ENCODE results near the gene MED29. TPM values are rescaled to one million over a fixed set of nuclear protein-coding genes. Genes with fewer than 3 reads are reported as not detected.

The MED29 gene
- total RNA-seq, 1 experiment from 2014 or later, result 42.9 TPM

GRCh38 chr19:39419003-39419402 is 27.8 kb downstream of the MED29 start:
- no peaks in the 10 kb centered on the region for H3K27me3 Mint-ChIP-seq (ENCODE audit: low read depth)
- DNase-seq (ENCODE audit: low spot score), result no peak
- TF ChIP-seq ZNF219 (CRISPR knock-in tag; IDR thresholded peaks at IDR 0.05; ENCODE audit: borderline replicate concordance) (no peak), ZNF512 (CRISPR knock-in tag; IDR thresholded peaks at IDR 0.05; ENCODE audit: borderline replicate concordance) (no peak), ATF6 (CRISPR knock-in tag; IDR thresholded peaks at IDR 0.05) (no peak), FOXP4 (CRISPR knock-in tag; IDR thresholded peaks at IDR 0.05) (no peak), SMAD3 (CRISPR knock-in tag; IDR thresholded peaks at IDR 0.05; ENCODE audit: borderline replicate concordance) (no peak), IRF1 (CRISPR knock-in tag; IDR thresholded peaks at IDR 0.05) (no peak), ELF4 (CRISPR knock-in tag; IDR thresholded peaks at IDR 0.05; ENCODE audit: low read depth) (no peak), JAZF1 (CRISPR knock-in tag; IDR thresholded peaks at IDR 0.05) (no peak), NFYB (CRISPR knock-in tag; conservative IDR thresholded peaks at IDR 0.05; ENCODE audit: low read depth) (no peak), CBFB (CRISPR knock-in tag; IDR thresholded peaks at IDR 0.05; ENCODE audit: low read depth) (no peak)
- TF ChIP-seq, protein P1, sequence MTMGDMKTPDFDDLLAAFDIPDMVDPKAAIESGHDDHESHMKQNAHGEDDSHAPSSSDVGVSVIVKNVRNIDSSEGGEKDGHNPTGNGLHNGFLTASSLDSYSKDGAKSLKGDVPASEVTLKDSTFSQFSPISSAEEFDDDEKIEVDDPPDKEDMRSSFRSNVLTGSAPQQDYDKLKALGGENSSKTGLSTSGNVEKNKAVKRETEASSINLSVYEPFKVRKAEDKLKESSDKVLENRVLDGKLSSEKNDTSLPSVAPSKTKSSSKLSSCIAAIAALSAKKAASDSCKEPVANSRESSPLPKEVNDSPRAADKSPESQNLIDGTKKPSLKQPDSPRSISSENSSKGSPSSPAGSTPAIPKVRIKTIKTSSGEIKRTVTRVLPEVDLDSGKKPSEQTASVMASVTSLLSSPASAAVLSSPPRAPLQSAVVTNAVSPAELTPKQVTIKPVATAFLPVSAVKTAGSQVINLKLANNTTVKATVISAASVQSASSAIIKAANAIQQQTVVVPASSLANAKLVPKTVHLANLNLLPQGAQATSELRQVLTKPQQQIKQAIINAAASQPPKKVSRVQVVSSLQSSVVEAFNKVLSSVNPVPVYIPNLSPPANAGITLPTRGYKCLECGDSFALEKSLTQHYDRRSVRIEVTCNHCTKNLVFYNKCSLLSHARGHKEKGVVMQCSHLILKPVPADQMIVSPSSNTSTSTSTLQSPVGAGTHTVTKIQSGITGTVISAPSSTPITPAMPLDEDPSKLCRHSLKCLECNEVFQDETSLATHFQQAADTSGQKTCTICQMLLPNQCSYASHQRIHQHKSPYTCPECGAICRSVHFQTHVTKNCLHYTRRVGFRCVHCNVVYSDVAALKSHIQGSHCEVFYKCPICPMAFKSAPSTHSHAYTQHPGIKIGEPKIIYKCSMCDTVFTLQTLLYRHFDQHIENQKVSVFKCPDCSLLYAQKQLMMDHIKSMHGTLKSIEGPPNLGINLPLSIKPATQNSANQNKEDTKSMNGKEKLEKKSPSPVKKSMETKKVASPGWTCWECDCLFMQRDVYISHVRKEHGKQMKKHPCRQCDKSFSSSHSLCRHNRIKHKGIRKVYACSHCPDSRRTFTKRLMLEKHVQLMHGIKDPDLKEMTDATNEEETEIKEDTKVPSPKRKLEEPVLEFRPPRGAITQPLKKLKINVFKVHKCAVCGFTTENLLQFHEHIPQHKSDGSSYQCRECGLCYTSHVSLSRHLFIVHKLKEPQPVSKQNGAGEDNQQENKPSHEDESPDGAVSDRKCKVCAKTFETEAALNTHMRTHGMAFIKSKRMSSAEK (CRISPR knock-in tag; IDR thresholded peaks at IDR 0.05; ENCODE audit: borderline replicate concordance), result no peak
- no peaks in the 10 kb centered on the region for H3K9me3 Mint-ChIP-seq
- H3K4me1 Mint-ChIP-seq, result peaks cover 15% of the 10 kb centered on the region
- H3K27ac Mint-ChIP-seq, result peak overlapping the region; percentile 53; the same call in 1 of the 2 replicates
- CTCF ChIA-PET, result interaction anchor here (0.8 kb wide), 1 partner anchor 17 kb away, joined by 3 read pairs; no protein-coding TSS in a partner anchor
- POLR2A ChIA-PET, result interaction anchor here (0.7 to 2.1 kb wide), 4 partner anchors 10 to 29 kb away, joined by 3 to 9 read pairs (median 4); partner anchors contain the start of gene RPS16
- H3K4me3 Mint-ChIP-seq, result no peak overlapping the region
- no peak for ATAC-seq
- H3K36me3 Mint-ChIP-seq, result peaks cover 33% of the 10 kb centered on the region

DNA sequence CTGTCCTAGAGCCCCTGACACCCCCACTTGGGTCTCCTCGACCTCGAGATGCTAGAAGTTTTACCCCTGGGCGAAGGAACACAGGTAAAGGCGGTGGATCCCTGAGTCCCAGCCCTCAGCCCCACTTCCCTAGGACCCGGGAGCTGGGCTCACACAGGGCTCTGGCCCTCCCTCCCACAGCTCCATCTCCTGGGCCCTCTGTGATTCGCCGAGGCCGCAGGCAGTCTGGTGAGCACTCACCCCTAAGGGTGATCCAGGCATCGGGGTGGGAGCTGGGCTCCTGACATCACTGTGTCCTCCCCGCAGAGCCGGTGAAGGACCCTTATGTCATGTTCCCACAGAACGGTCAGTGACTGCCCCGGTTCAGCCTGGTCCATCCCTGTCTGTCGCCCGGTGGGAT is 29.6 kb downstream of the MED29 start:
- H3K27me3 Mint-ChIP-seq (ENCODE audit: low read depth), result no peaks in the 10 kb centered on the region
- H3K27ac Mint-ChIP-seq, result no peak overlapping the region
- no peaks in the 10 kb centered on the region; the same call in 1 of the 2 replicates for H3K4me1 Mint-ChIP-seq
- CTCF ChIA-PET, result interaction anchor here (1.3 to 2.1 kb wide), 2 partner anchors 23 to 53 kb away, joined by 5 to 7 read pairs; no protein-coding TSS in a partner anchor
- POLR2A ChIA-PET, result interaction anchor here (1.7 to 2.1 kb wide), 2 partner anchors 15 to 20 kb away, joined by 4 to 8 read pairs; partner anchors contain the start of gene RPS16
- no peak for TF ChIP-seq ZNF232 (CRISPR knock-in tag; IDR thresholded peaks at IDR 0.05)
- ATAC-seq (no peak), DNase-seq (ENCODE audit: low spot score) (no peak)
- peaks cover 40% of the 10 kb centered on the region for H3K36me3 Mint-ChIP-seq
- H3K4me3 Mint-ChIP-seq, result no peak overlapping the region
- H3K9me3 Mint-ChIP-seq, result no peaks in the 10 kb centered on the region

Data from WTC11 (cell line).